Endothelial cell of umbilical vein (primary cell): Measurements from ENCODE around the gene PDE4B. TPM values are rescaled to one million over a fixed set of nuclear protein-coding genes. Genes with fewer than 3 reads are reported as not detected.
A peak's percentile ranks its signal among the peaks of the same experiment; 100 is the strongest.

Experiments
- BruUV-seq: library from RNA; stranded (reverse); fragments of 400-500 nt; replicated peaks from 2 replicates; lab custom pipeline; 2021; lab: Mats Ljungman, UMichigan
- CTCF ChIA-PET: fragments of 300-600, 350-600 bp; sonication (Branson Sonifier 250); formaldehyde crosslinking; loops from one replicate; lab custom pipeline; 2021; ENCODE audit warnings: antibody characterized with exemption, inconsistent platforms; lab: Charles Lee
- POLR2A ChIA-PET: fragments of 300-600, 350-600 bp; sonication (Branson Sonifier 250); formaldehyde crosslinking; loops from one replicate; lab custom pipeline; 2021; ENCODE audit warnings: antibody characterized with exemption, inconsistent platforms; lab: Charles Lee
- DNase-seq: peaks from one replicate; pipeline ENCODE4 v3.0.0-alpha.2; 2011; ENCODE audit warnings: low read depth, low spot score
- FAIRE-seq: peaks from 2 replicates; lab custom pipeline; 2011; peaks lifted over from hg19 to GRCh38; lab: Jason Lieb, UNC
- H2AFZ ChIP-seq: 2 replicates; pipeline ENCODE4 v1.6.0; 2012; ENCODE audit warnings: low read depth, low read length, control low read depth, inconsistent platforms
- H3K27ac ChIP-seq: 2 replicates; pipeline ENCODE4 v1.5.1; 2011; ENCODE audit warnings: low read depth, mild to moderate bottlenecking, control low read depth, low read length, moderate library complexity; ENCODE audit not compliant: insufficient read depth
- H3K27me3 ChIP-seq, 2 experiments: 2 replicates each; pipeline versions ENCODE4 v1.6.0 to v1.6.1; 2011; ENCODE audit warnings: low read length in 2 of 2, mixed read lengths in 1 of 2; ENCODE audit not compliant: control insufficient read depth in 2 of 2, insufficient read depth in 2 of 2
- H3K36me3 ChIP-seq, 2 experiments: 2 replicates in 1 of 2; 3 replicates in 1 of 2; pipeline ENCODE4 v1.5.1; 2011; ENCODE audit warnings: low read length in 2 of 2, mild to moderate bottlenecking in 1 of 2, moderate library complexity in 1 of 2; ENCODE audit not compliant: control insufficient read depth in 2 of 2, insufficient read depth in 2 of 2; ENCODE audit errors: extremely low read depth in 1 of 2
- H3K4me1 ChIP-seq: 3 replicates; pipeline ENCODE4 v1.5.1; 2011; ENCODE audit warnings: mild to moderate bottlenecking, low read length; ENCODE audit not compliant: control insufficient read depth, insufficient read depth; ENCODE audit errors: extremely low read depth
- H3K4me2 ChIP-seq: 2 replicates; pipeline ENCODE4 v1.6.1; 2011; ENCODE audit warnings: low read length, control low read depth, mixed read lengths; ENCODE audit not compliant: insufficient read depth
- H3K4me3 ChIP-seq, 3 experiments: fragments of 200-600 bp in 1 of 3; sonication (generic), shearing (Covaris generic) in 1 of 3; replicated peaks in 1 of 3; 2 replicates each; pipeline ENCODE4 v1.5.1; 2011 to 2016; ENCODE audit warnings: control low read depth in 3 of 3, low read length in 3 of 3, mild to moderate bottlenecking in 2 of 3, inconsistent platforms in 1 of 3, low read depth in 1 of 3, moderate library complexity in 1 of 3; ENCODE audit not compliant: insufficient read depth in 1 of 3
- H3K79me2 ChIP-seq: 2 replicates; pipeline ENCODE4 v1.6.0; 2012; ENCODE audit warnings: low read length, inconsistent platforms; ENCODE audit not compliant: control insufficient read depth, insufficient read depth
- H3K9ac ChIP-seq: replicated peaks from 2 replicates; pipeline ENCODE3; 2011; ENCODE audit warnings: low read length, control low read depth; ENCODE audit not compliant: insufficient read depth; ENCODE audit errors: extremely low read depth
- H3K9me1 ChIP-seq: replicated peaks from 3 replicates; pipeline ENCODE4 v1.6.0; 2011; ENCODE audit warnings: mild to moderate bottlenecking, low read length; ENCODE audit not compliant: control insufficient read depth, insufficient read depth; ENCODE audit errors: extremely low read depth
- H3K9me3 ChIP-seq: replicated peaks from 2 replicates; pipeline ENCODE4 v1.5.1; 2012; ENCODE audit warnings: low read length, inconsistent platforms; ENCODE audit not compliant: control insufficient read depth, insufficient read depth
- H4K20me1 ChIP-seq: replicated peaks from 2 replicates; pipeline ENCODE3; 2011; ENCODE audit warnings: mild to moderate bottlenecking, low read length; ENCODE audit not compliant: control insufficient read depth, insufficient read depth; ENCODE audit errors: extremely low read depth
- CTCF ChIP-seq, 2 donors: IDR thresholded peaks; 1 replicate in 1 of 2; 2 replicates in 1 of 2; pipeline ENCODE4 v1.5.1; 2011; ENCODE audit warnings: low read length in 2 of 2, mild to moderate bottlenecking in 2 of 2, moderate library complexity in 2 of 2, control low read depth in 1 of 2, inconsistent platforms in 1 of 2, low read depth in 1 of 2; ENCODE audit not compliant: insufficient read depth in 1 of 2; ENCODE audit errors: extremely low read depth in 1 of 2
- EZH2 ChIP-seq: IDR thresholded peaks from 2 replicates; pipeline ENCODE4 v1.6.1; 2012; ENCODE audit warnings: borderline replicate concordance, low read depth, mild to moderate bottlenecking, moderate library complexity, low read length, inconsistent platforms; ENCODE audit not compliant: severe bottlenecking
- FOS ChIP-seq: IDR thresholded peaks from 2 replicates; pipeline ENCODE4 v1.6.1; 2011; ENCODE audit warnings: mild to moderate bottlenecking, low read length, moderate library complexity, borderline replicate concordance; ENCODE audit not compliant: insufficient read depth
- GATA2 ChIP-seq: IDR thresholded peaks from 2 replicates; pipeline ENCODE4 v1.7.0; 2011; ENCODE audit warnings: low read depth, mild to moderate bottlenecking, moderate library complexity, mixed read lengths, low read length; ENCODE audit not compliant: insufficient read length, insufficient read depth
- JUN ChIP-seq: IDR thresholded peaks from 2 replicates; pipeline ENCODE4 v1.6.1; 2011; ENCODE audit warnings: borderline replicate concordance, low read depth; ENCODE audit not compliant: insufficient read length, insufficient read depth
- MYC ChIP-seq: IDR thresholded peaks from one replicate; pipeline ENCODE4 v1.6.1; 2011; ENCODE audit warnings: mild to moderate bottlenecking, low read depth, low read length
- POLR2A ChIP-seq: IDR thresholded peaks from 2 replicates; pipeline ENCODE4 v1.6.1; 2012; ENCODE audit warnings: low read depth, mild to moderate bottlenecking, control low read depth, low read length
- POLR2AphosphoS5 ChIP-seq: IDR thresholded peaks from 2 replicates; pipeline ENCODE4 v1.6.1; 2012; ENCODE audit warnings: low read depth, mild to moderate bottlenecking, control low read depth, low read length, moderate library complexity; ENCODE audit not compliant: insufficient read depth
- dilution Hi-C: fragments of 300-500 bp; cut with MboI; formaldehyde crosslinking; loops from one replicate; pipeline ENCODE4 v1.15.0; 2019; ENCODE audit warnings: low sequenced_read_pairs; ENCODE audit not compliant: extremely low pct_ligation_motif_present
- intact Hi-C: fragments of 100-400 bp; cut with micrococcal nuclease; formaldehyde crosslinking; loops from one replicate; pipeline ENCODE4 v1.10.0; 2022
- polyA plus RNA-seq, 4 experiments: library from polyadenylated mRNA; depleted of rRNA in 3 of 4; stranded (reverse) in 3 of 4; unstranded in 1 of 4; fragments of >200 nt; gene quantifications; 2 replicates each; pipeline versions ENCODE4 v1.2.1 to v1.2.3, GENCODE V29; 2011 to 2012; ENCODE audit warnings: missing spikeins in 1 of 4
- total RNA-seq: library from RNA; stranded (reverse); gene quantifications from 2 replicates; pipeline ENCODE4 v1.2.3, GENCODE V29; 2021
- TF ChIP-seq, protein P1 (sequence below): IDR thresholded peaks from 2 replicates; pipeline ENCODE4 v1.6.1; 2011; ENCODE audit not compliant: insufficient read depth, insufficient read length

PDE4B gene
- total and polyA plus RNA-seq, 2 donors (not counting 3 experiments of a cell fraction or from before 2014, with no cell fraction given), result 63.5 to 69.8 TPM

DNA sequence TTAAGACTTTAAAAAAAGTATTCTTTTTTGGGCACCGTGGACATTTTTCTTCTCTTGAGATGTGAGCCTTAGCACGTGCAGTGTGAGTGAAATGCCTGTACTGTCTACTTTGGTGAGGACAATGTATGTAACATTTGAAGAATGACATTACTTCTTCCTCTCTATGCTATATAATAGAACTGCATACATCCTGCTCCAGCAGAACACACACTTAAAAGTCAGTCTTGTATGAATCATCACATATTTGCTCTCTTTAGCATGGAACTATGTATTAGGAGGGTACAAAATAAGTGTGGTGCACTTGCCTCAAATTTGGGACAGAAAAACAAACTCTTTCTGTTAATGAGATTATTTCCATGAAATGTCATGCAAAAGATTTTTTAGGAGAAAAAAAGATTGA lies 382.9 kb downstream of the PDE4B start:
- Histone ChIP-seq H4K20me1 (no peaks in the 10 kb centered on the region), H3K9me1 (no peaks in the 10 kb centered on the region), H3K36me3 (no peaks in the 10 kb centered on the region), H3K4me2 (no peak overlapping the region), H2AFZ (no peak overlapping the region), H3K27me3 (peaks cover 0 to 4% of the 10 kb centered on the region in 2 experiments), H3K9me3 (no peaks in the 10 kb centered on the region), H3K79me2 (no peaks in the 10 kb centered on the region), H3K27ac (no peak overlapping the region), H3K4me3 (no peak overlapping the region), H3K4me1 (no peaks in the 10 kb centered on the region), H3K9ac (no peak overlapping the region)
- TF ChIP-seq EZH2, result no peak
- no peak for FAIRE-seq
- POLR2A ChIA-PET, result no interaction called here
- CTCF ChIA-PET, result interaction anchor here (1.5 kb wide), 1 partner anchor 18 kb away, joined by 3 read pairs; no protein-coding TSS in a partner anchor
- BruUV-seq, result no TSS peak
- intact Hi-C loops, result no loop called here
- dilution Hi-C loops, result no loop called here
- DNase-seq, result no peak

DNA sequence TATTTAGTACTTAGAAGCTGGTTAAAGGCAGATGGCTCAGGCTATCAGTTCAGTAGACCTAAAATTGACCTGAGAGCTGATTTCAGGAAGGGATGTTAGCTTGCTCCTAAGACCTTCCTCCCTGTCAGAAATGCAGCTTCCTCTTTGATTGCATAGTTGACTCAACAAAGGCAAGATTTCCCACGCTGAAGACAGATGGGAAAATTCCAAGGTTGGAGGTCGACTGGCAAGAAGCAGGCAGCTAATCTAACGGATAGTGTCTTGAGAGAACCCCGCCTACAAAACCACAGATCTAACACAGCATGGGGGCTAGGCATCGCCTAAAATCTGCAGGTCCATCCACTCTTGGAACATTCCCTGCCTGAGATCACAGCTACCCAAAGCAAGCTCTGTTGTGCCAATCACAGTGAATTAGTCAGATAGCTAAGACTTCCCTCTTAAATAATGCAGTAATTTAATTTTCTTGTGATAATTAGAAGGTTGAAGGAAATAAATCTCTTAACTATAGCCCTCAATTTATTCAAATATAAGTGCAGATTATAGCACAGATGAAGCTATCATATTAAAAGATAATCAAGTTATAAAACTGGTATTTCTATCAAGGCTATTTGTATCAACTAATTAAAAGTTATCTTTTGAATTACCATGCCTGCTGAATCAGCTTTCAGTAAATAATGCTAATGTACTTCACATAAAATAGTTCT lies 383.5 kb downstream of the PDE4B start:
- dilution Hi-C loops, result no loop called here
- Histone ChIP-seq H3K36me3 (no peaks in the 10 kb centered on the region), H3K4me1 (no peaks in the 10 kb centered on the region), H3K27me3 (peaks cover 0 to 4% of the 10 kb centered on the region in 2 experiments), H3K9ac (no peak overlapping the region), H4K20me1 (no peaks in the 10 kb centered on the region), H2AFZ (no peak overlapping the region), H3K27ac (no peak overlapping the region), H3K4me3 (no peak overlapping the region), H3K9me3 (no peaks in the 10 kb centered on the region), H3K4me2 (no peak overlapping the region), H3K9me1 (no peaks in the 10 kb centered on the region), H3K79me2 (no peaks in the 10 kb centered on the region)
- no TSS peak for BruUV-seq
- ChIA-PET POLR2A (no interaction called here), CTCF (interaction anchor here (1.5 kb wide), 2 partner anchors 14 to 19 kb away, joined by 3 read pairs; no protein-coding TSS in a partner anchor)
- intact Hi-C loops, result no loop called here
- FAIRE-seq, result no peak
- TF ChIP-seq EZH2 (no peak), MYC (no peak), FOS (no peak), JUN (no peak), POLR2AphosphoS5 (no peak), GATA2 (no peak), POLR2A (no peak), CTCF (IDR thresholded peaks at IDR 0.05; ENCODE audit: extremely low read depth in 1 of 2, insufficient read depth in 1 of 2, low read depth in 1 of 2, low read length in 2 of 2) (no peak)
- TF ChIP-seq, protein P1, sequence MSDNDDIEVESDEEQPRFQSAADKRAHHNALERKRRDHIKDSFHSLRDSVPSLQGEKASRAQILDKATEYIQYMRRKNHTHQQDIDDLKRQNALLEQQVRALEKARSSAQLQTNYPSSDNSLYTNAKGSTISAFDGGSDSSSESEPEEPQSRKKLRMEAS, result no peak
- peak; percentile 6 for DNase-seq
